ENCODE data around the gene QRICH2. TPM values are rescaled to one million over a fixed set of nuclear protein-coding genes. Genes with fewer than 3 reads are reported as not detected.

The QRICH2 gene
- total and polyA plus RNA-seq, 2 of the 4 experiments (the other 2 are of a cell fraction) = 4.3 to 4.8 TPM

- ChIA-PET CTCF (interaction anchor here (0.9 kb wide), 1 partner anchor 42 kb away, joined by 3 read pairs; no protein-coding TSS in a partner anchor), POLR2A (ENCODE audit: unreplicated experiment) (interaction anchor here (0.6 kb wide), 1 partner anchor 20 kb away, joined by 3 read pairs; no protein-coding TSS in a partner anchor)
- no peak overlapping the region for H3K23ac ChIP-seq (ENCODE audit: low read depth, low read length)
- ATAC-seq (ENCODE audit: low read depth) = no peak
- no peak overlapping the region for H2AFZ ChIP-seq (replicated peaks; ENCODE audit: low read length, poor library complexity)
- in situ Hi-C loops (cut with MboI; ENCODE audit: low sequenced_read_pairs) = no loop called here
- dilution Hi-C loops (cut with HindIII; ENCODE audit: low sequenced_read_pairs, unreplicated experiment) = no loop called here
- no peak overlapping the region for H2BK20ac ChIP-seq (ENCODE audit: low read depth, low read length)
- no peak overlapping the region for H3K14ac ChIP-seq (replicated peaks; ENCODE audit: low read depth, low read length)
- no peak overlapping the region for H2AK5ac ChIP-seq (ENCODE audit: low read depth, low read length)
- no peak overlapping the region for H3K4me3 ChIP-seq (ENCODE audit: insufficient read depth, low read depth, low read length)
- H3K9me1 ChIP-seq (ENCODE audit: insufficient read depth, low read length) = no peaks in the 10 kb centered on the region; the same call in 1 of the 2 replicates
- H3K9me3 ChIP-seq (ENCODE audit: control insufficient read depth, insufficient read depth, low read length) = no peaks in the 10 kb centered on the region
- H2BK5ac ChIP-seq (ENCODE audit: low read depth, low read length, poor library complexity, severe bottlenecking) = no peak overlapping the region
- H4K91ac ChIP-seq (ENCODE audit: insufficient read depth, low read depth, low read length) = no peak overlapping the region
- H2AK9ac ChIP-seq (replicated peaks; ENCODE audit: low read depth, low read length, poor library complexity) = no peak overlapping the region
- no peak overlapping the region for H4K8ac ChIP-seq (ENCODE audit: low read depth in 2 of 2, low read length in 2 of 2)
- H3K4me2 ChIP-seq (ENCODE audit: low read depth, low read length) = no peak overlapping the region
- no peak for DNase-seq
- no TSS peak for BruUV-seq (replicated peaks)
- no peaks in the 10 kb centered on the region for H3K36me3 ChIP-seq (ENCODE audit: control insufficient read depth, insufficient read depth, low read length)
- H3K79me1 ChIP-seq (ENCODE audit: low read depth in 1 of 2, low read length in 2 of 2) = 0 out of 4 replicates have a peak, but pooled peaks cover 0 to 3% of the 10 kb centered on the region in 2 experiments
- intact Hi-C loops (cut with micrococcal nuclease) = no loop called here
- H4K20me1 ChIP-seq (ENCODE audit: insufficient read depth, low read length) = no peaks in the 10 kb centered on the region
- H3K4me1 ChIP-seq (ENCODE audit: control insufficient read depth, insufficient read depth, low read length) = peaks cover 3% of the 10 kb centered on the region; the same call in 1 of the 2 replicates
- H3K27me3 ChIP-seq (ENCODE audit: control insufficient read depth, insufficient read depth, low read length) = peaks cover 9% of the 10 kb centered on the region
- 80% methylated on average over 1 of the region's 7 CpGs; no CpG with 5 or more reads in 1 of the 2 experiments for WGBS, 2 experiments (ENCODE audit: extremely low coverage in 2 of 2, insufficient read length in 1 of 2)
- no peak overlapping the region for H2BK15ac ChIP-seq (ENCODE audit: low read depth, low read length)
- H3K9ac ChIP-seq (ENCODE audit: low read depth, low read length) = no peak overlapping the region
- H3K27ac ChIP-seq (ENCODE audit: insufficient read depth, low read length) = no peak overlapping the region
- H2BK120ac ChIP-seq (ENCODE audit: low read depth, low read length) = no peak overlapping the region
- H3K56ac ChIP-seq (ENCODE audit: extremely low read depth, insufficient read depth, low read length) = no peak overlapping the region
- no peak overlapping the region for H4K5ac ChIP-seq (ENCODE audit: low read depth, low read length)
- no peak for TF ChIP-seq MAFK (IDR thresholded peaks at IDR 0.05; ENCODE audit: low read depth, low read length)
- 0 out of 2 replicates have a peak, but pooled peaks have one; percentile 24 for TF ChIP-seq CEBPB (IDR thresholded peaks at IDR 0.05; ENCODE audit: low read depth, low read length)
- TF ChIP-seq ELK1 (IDR thresholded peaks at IDR 0.05; ENCODE audit: borderline replicate concordance, low read depth, low read length) = no peak
- no peak for TF ChIP-seq RAD21 (IDR thresholded peaks at IDR 0.05; ENCODE audit: low read length)
- no peak overlapping the region for H3K18ac ChIP-seq (ENCODE audit: low read depth, low read length)
- no peak overlapping the region for H3K4ac ChIP-seq (ENCODE audit: low read depth, low read length)
These were observed 70.2 kb downstream of the QRICH2 start for GRCh38 chr17:76237859-76238313.
